Calu3 (cell line): ENCODE measurements around the gene RALGPS1. TPM values are rescaled to one million over a fixed set of nuclear protein-coding genes. Genes with fewer than 3 reads are reported as not detected.

ENCODE experiments used
- BruUV-seq: library from RNA; stranded (reverse); fragments of 400-500 nt; replicated peaks from 2 replicates; lab custom pipeline; 2021; lab: Mats Ljungman, UMichigan
- CTCF ChIA-PET: fragments of 300-600 bp; sonication (Branson Sonifier 250); formaldehyde crosslinking; loops from one replicate; lab custom pipeline; 2022; ENCODE audit warnings: antibody characterized with exemption; lab: Charles Lee
- DNase-seq: peaks from one replicate; pipeline ENCODE4 v3.0.0; 2022
- H3K27ac Mint-ChIP-seq: one replicate; pipeline ENCODE4 v1.8.0; 2022; ENCODE audit warnings: mixed read lengths; ENCODE audit not compliant: unreplicated experiment
- H3K27me3 Mint-ChIP-seq: one replicate; pipeline ENCODE4 v1.8.0; 2022; ENCODE audit warnings: mixed read lengths; ENCODE audit not compliant: unreplicated experiment
- H3K36me3 Mint-ChIP-seq: one replicate; pipeline ENCODE4 v1.8.0; 2022; ENCODE audit warnings: mild to moderate bottlenecking, moderate library complexity, mixed read lengths; ENCODE audit not compliant: insufficient read depth, unreplicated experiment
- H3K4me1 Mint-ChIP-seq: one replicate; pipeline ENCODE4 v1.8.0; 2022; ENCODE audit warnings: mild to moderate bottlenecking, low read depth, mixed read lengths; ENCODE audit not compliant: unreplicated experiment
- H3K4me3 Mint-ChIP-seq: one replicate; pipeline ENCODE4 v1.8.0; 2022; ENCODE audit warnings: mild to moderate bottlenecking, low read depth, moderate library complexity, mixed read lengths; ENCODE audit not compliant: unreplicated experiment
- H3K9me3 Mint-ChIP-seq: one replicate; pipeline ENCODE4 v1.8.0; 2022; ENCODE audit warnings: low read depth, mixed read lengths; ENCODE audit not compliant: unreplicated experiment
- CTCF ChIP-seq: fragments of 200-600 bp; IDR thresholded peaks from one replicate; pipeline ENCODE4 v1.8.0; 2022; ENCODE audit warnings: antibody characterized with exemption; ENCODE audit not compliant: unreplicated experiment
- intact Hi-C: fragments of 100-400 bp; cut with micrococcal nuclease; formaldehyde crosslinking; loops from one replicate; pipeline ENCODE4 v1.10.0; 2022; ENCODE audit not compliant: unreplicated experiment
- total RNA-seq: library from RNA; stranded (reverse); gene quantifications from 2 replicates; pipeline ENCODE4 v1.2.3, GENCODE V29; 2022

RALGPS1 gene
- total RNA-seq, 1 experiment from 2014 or later: 8.3 TPM

- Mint-ChIP-seq H3K27ac (no peak overlapping the region), H3K36me3 (no peaks in the 10 kb centered on the region), H3K9me3 (no peaks in the 10 kb centered on the region), H3K4me3 (no peak overlapping the region), H3K27me3 (no peaks in the 10 kb centered on the region), H3K4me1 (no peaks in the 10 kb centered on the region)
- intact Hi-C loops: no loop called here
- DNase-seq: no peak
- CTCF ChIA-PET: no interaction called here
- no peak for TF ChIP-seq CTCF
- BruUV-seq: no TSS peak
These were observed 12.8 kb downstream of the RALGPS1 start for GRCh38 chr9:126927419-126927818.

GRCh38 chr9:126932871-126933321 is 18.3 kb downstream of the RALGPS1 start:
- CTCF ChIA-PET: no interaction called here
- DNase-seq: no peak
- H3K36me3 Mint-ChIP-seq: no peaks in the 10 kb centered on the region
- H3K4me3 Mint-ChIP-seq: no peak overlapping the region
- H3K27ac Mint-ChIP-seq: no peak overlapping the region
- H3K4me1 Mint-ChIP-seq: no peaks in the 10 kb centered on the region
- BruUV-seq: no TSS peak
- no peak for TF ChIP-seq CTCF
- intact Hi-C loops: no loop called here
- no peaks in the 10 kb centered on the region for H3K27me3 Mint-ChIP-seq
- no peaks in the 10 kb centered on the region for H3K9me3 Mint-ChIP-seq

GRCh38 chr9:126933334-126933980 is 18.9 kb downstream of the RALGPS1 start:
- intact Hi-C loops: no loop called here
- BruUV-seq: no TSS peak
- H3K9me3 Mint-ChIP-seq: no peaks in the 10 kb centered on the region
- no peak for DNase-seq
- H3K4me3 Mint-ChIP-seq: no peak overlapping the region
- CTCF ChIA-PET: no interaction called here
- H3K27me3 Mint-ChIP-seq: no peaks in the 10 kb centered on the region
- H3K4me1 Mint-ChIP-seq: no peaks in the 10 kb centered on the region
- H3K27ac Mint-ChIP-seq: no peak overlapping the region
- no peaks in the 10 kb centered on the region for H3K36me3 Mint-ChIP-seq
- no peak for TF ChIP-seq CTCF

GRCh38 chr9:126934441-126934840 is 19.9 kb downstream of the RALGPS1 start:
- Mint-ChIP-seq H3K4me3 (no peak overlapping the region), H3K4me1 (peaks cover 3% of the 10 kb centered on the region), H3K36me3 (no peaks in the 10 kb centered on the region), H3K27ac (no peak overlapping the region), H3K27me3 (no peaks in the 10 kb centered on the region), H3K9me3 (no peaks in the 10 kb centered on the region)
- intact Hi-C loops: no loop called here
- no peak for DNase-seq
- BruUV-seq: no TSS peak
- CTCF ChIA-PET: interaction anchor here (0.7 kb wide), 1 partner anchor 195 kb away, joined by 3 read pairs; no protein-coding TSS in a partner anchor
- TF ChIP-seq CTCF: no peak
